ENCODE results near the gene DCHS1. TPM values are rescaled to one million over a fixed set of nuclear protein-coding genes. Genes with fewer than 3 reads are reported as not detected.
A peak's percentile ranks its signal among the peaks of the same experiment; 100 is the strongest.

Gene DCHS1
- total and polyA plus RNA-seq, 2 of the 13 experiments (the other 11 are each of a cell fraction or from before 2014, with no cell fraction given), result under 0.01 to 0.03 TPM

- TF ChIP-seq ZNF687 (CRISPR knock-in tag; IDR thresholded peaks at IDR 0.05) (no peak), MXI1 (IDR thresholded peaks at IDR 0.05; ENCODE audit: borderline replicate concordance, low read depth, low read length) (peak; percentile 38; the same call in 1 of the 3 replicates), ZNF142 (CRISPR knock-in tag; IDR thresholded peaks at IDR 0.05) (0 out of 2 replicates have a peak, but pooled peaks have one; percentile 17), SRY (CRISPR knock-in tag; IDR thresholded peaks at IDR 0.05) (0 out of 2 replicates have a peak, but pooled peaks have one; percentile 16), THYN1 (CRISPR knock-in tag; IDR thresholded peaks at IDR 0.05; ENCODE audit: borderline replicate concordance, low read depth) (no peak), ZNF652 (CRISPR knock-in tag; IDR thresholded peaks at IDR 0.05; ENCODE audit: borderline replicate concordance, low read depth) (no peak), SAP130 (CRISPR knock-in tag; IDR thresholded peaks at IDR 0.05; ENCODE audit: low read depth) (peak; percentile 38; the same call in 1 of the 2 replicates), PITX1 (CRISPR knock-in tag; IDR thresholded peaks at IDR 0.05) (no peak), SIX1 (CRISPR knock-in tag; IDR thresholded peaks at IDR 0.05; ENCODE audit: borderline replicate concordance) (no peak), ZNF678 (CRISPR knock-in tag; IDR thresholded peaks at IDR 0.05) (no peak), MAX (IDR thresholded peaks at IDR 0.05) (0 out of 2 replicates have a peak, but pooled peaks have one; percentile 7)
These were observed 37.2 kb downstream of the DCHS1 start (continued) for GRCh38 chr11:6618117-6619003.
